Measurements from ENCODE around the gene CASQ2. TPM values are rescaled to one million over a fixed set of nuclear protein-coding genes. Genes with fewer than 3 reads are reported as not detected.

The CASQ2 gene
- total and polyA plus RNA-seq, 10 of the 15 experiments (the other 5 are each of a cell fraction or from before 2014, with no cell fraction given): not detected

GRCh38 chr1:115718011-115718754 is 50.3 kb downstream of the CASQ2 start:
- in situ Hi-C loops (cut with MboI): loop anchor here (5.0 kb wide), 1 partner anchor 54 kb away; no protein-coding TSS in a partner anchor
- DNase-seq (ENCODE audit: low read depth, low spot score) (no peak), FAIRE-seq (no peak), ATAC-seq (0 out of 3 replicates have a peak, but pooled peaks have one; percentile 36)
- Histone ChIP-seq H3K4me1 (ENCODE audit: control insufficient read depth, insufficient read depth, low read length) (no peaks in the 10 kb centered on the region), H3K27me3 (replicated peaks in 1 of 2; ENCODE audit: control insufficient read depth in 2 of 2, insufficient read depth in 2 of 2, low read length in 1 of 2) (no peaks in the 10 kb centered on the region; a peak in 2 of 4 replicates), H3K4me2 (ENCODE audit: control insufficient read depth, insufficient read depth) (no peak overlapping the region), H2AFZ (ENCODE audit: control insufficient read depth, low read depth, low read length) (no peak overlapping the region), H4K20me1 (ENCODE audit: control insufficient read depth, insufficient read depth) (no peaks in the 10 kb centered on the region), H3K36me3 (ENCODE audit: control insufficient read depth in 2 of 2, insufficient read depth in 2 of 2, low read length in 1 of 2) (no peaks in the 10 kb centered on the region), H3K4me3 (no peak overlapping the region), H3K9me3 (replicated peaks; ENCODE audit: control insufficient read depth, insufficient read depth, low read length) (no peaks in the 10 kb centered on the region), H3K9ac (ENCODE audit: control insufficient read depth, insufficient read depth, low read length) (no peak overlapping the region), H3K79me2 (ENCODE audit: control insufficient read depth, insufficient read depth, low read length) (no peaks in the 10 kb centered on the region), H3K27ac (ENCODE audit: control insufficient read depth, insufficient read depth) (no peak overlapping the region)
- no TSS peak for BruUV-seq (replicated peaks)
- WGBS (ENCODE audit: insufficient coverage, insufficient replicate concordance, low lambda C conversion rate, missing lambda C conversion rate): 67% methylated on average over 5 of the region's 5 CpGs
- RAD21 ChIA-PET (ENCODE audit: unreplicated experiment): interaction anchor here (0.7 to 1.7 kb wide), 5 partner anchors 47 to 263 kb away, joined by 3 to 8 read pairs (median 4); no protein-coding TSS in a partner anchor
- CTCF ChIA-PET: interaction anchor here (1.2 to 9.1 kb wide), 6 partner anchors 9 to 263 kb away, joined by 3 to 72 read pairs (median 6); partner anchors contain the start of gene CASQ2
- SMC1A ChIA-PET (ENCODE audit: uncharacterized antibody, unreplicated experiment): interaction anchor here (0.6 to 2.6 kb wide), 6 partner anchors 28 to 263 kb away, joined by 3 to 21 read pairs (median 4); no protein-coding TSS in a partner anchor
- intact Hi-C loops (cut with micrococcal nuclease; ENCODE audit: unreplicated experiment): loop anchor here (5.0 kb wide), 1 partner anchor 264 kb away; no protein-coding TSS in a partner anchor
- POLR2A ChIA-PET: no interaction called here
- TF ChIP-seq IKZF2 (IDR thresholded peaks at IDR 0.05) (no peak), RBBP5 (conservative IDR thresholded peaks at IDR 0.05) (no peak), TAF1 (IDR thresholded peaks at IDR 0.05; ENCODE audit: borderline replicate concordance, low read depth, low read length) (no peak), ZNF592 (IDR thresholded peaks at IDR 0.05) (no peak), ZZZ3 (IDR thresholded peaks at IDR 0.05; ENCODE audit: control insufficient read depth, insufficient read length, low read depth) (no peak), E4F1 (IDR thresholded peaks at IDR 0.05; ENCODE audit: borderline replicate concordance, partially characterized antibody) (no peak), HCFC1 (IDR thresholded peaks at IDR 0.05; ENCODE audit: low read length) (no peak), CBX5 (IDR thresholded peaks at IDR 0.05; ENCODE audit: low read depth) (no peak), LARP7 (IDR thresholded peaks at IDR 0.05) (no peak), KDM1A (IDR thresholded peaks at IDR 0.05; ENCODE audit: borderline replicate concordance) (no peak), POLR2AphosphoS5 (IDR thresholded peaks at IDR 0.05; ENCODE audit: low read length) (no peak), ZBED1 (IDR thresholded peaks at IDR 0.05; ENCODE audit: borderline replicate concordance) (no peak), SREBF1 (IDR thresholded peaks at IDR 0.05; ENCODE audit: low read length) (no peak), PAX8 (IDR thresholded peaks at IDR 0.05) (no peak), FOXM1 (IDR thresholded peaks at IDR 0.05; ENCODE audit: low read depth, low read length) (no peak), USF2 (IDR thresholded peaks at IDR 0.05; ENCODE audit: borderline replicate concordance, low read depth, low read length) (no peak), EGR1 (IDR thresholded peaks at IDR 0.05; ENCODE audit: borderline replicate concordance in 1 of 2, low read depth in 2 of 2, low read length in 2 of 2) (no peak)
